OCI-LY3 (cell line): Measurements from ENCODE around the gene FAM3C.
"Not testable (repeated sequence)": the region's sequence is repeated elsewhere in the genome, so short reads cannot be mapped to it uniquely, and the experiment has no call there.

Experiments used
- H2AFZ ChIP-seq: fragments of 200-600, 300-600 bp; shearing (Covaris generic); 2 replicates; pipeline ENCODE4 v1.6.0; 2014; ENCODE audit warnings: antibody characterized with exemption, low read depth, low read length
- H3K27ac ChIP-seq: fragments of 200-600, 300-600 bp; sonication (generic); 2 replicates; pipeline ENCODE4 v1.5.1; 2014; ENCODE audit warnings: mild to moderate bottlenecking, low read length, moderate library complexity, mixed read lengths
- H3K27me3 ChIP-seq: fragments of 200-600, 300-600 bp; sonication (generic); 2 replicates; pipeline ENCODE4 v1.6.1; 2014; ENCODE audit warnings: low read depth, low read length, mixed read lengths
- H3K36me3 ChIP-seq: fragments of 200-600, 300-600 bp; sonication (generic); replicated peaks from 2 replicates; pipeline ENCODE3; 2014; ENCODE audit warnings: low read depth, low read length, mixed read lengths
- H3K4me1 ChIP-seq: fragments of 300-600, 200-600 bp; sonication (generic); 2 replicates; pipeline ENCODE4 v1.6.1; 2014; ENCODE audit warnings: low read length, mixed read lengths
- H3K4me2 ChIP-seq: fragments of 200-600, 300-600 bp; sonication (generic); 2 replicates; pipeline ENCODE4 v1.6.1; 2014; ENCODE audit warnings: low read length, mixed read lengths
- H3K4me3 ChIP-seq: fragments of 300-600, 200-600 bp; sonication (generic); 2 replicates; pipeline ENCODE4 v1.5.1; 2014; ENCODE audit warnings: antibody characterized with exemption, mild to moderate bottlenecking, low read length, moderate library complexity
- H3K79me2 ChIP-seq: fragments of 300-600, 200-600 bp; shearing (Covaris generic); 2 replicates; pipeline ENCODE4 v1.6.1; 2014; ENCODE audit warnings: mild to moderate bottlenecking, low read length, mixed read lengths
- H3K9ac ChIP-seq: fragments of 300-600, 200-600 bp; shearing (Covaris generic); 2 replicates; pipeline ENCODE4 v1.6.0; 2014; ENCODE audit warnings: mild to moderate bottlenecking, low read length, moderate library complexity
- H3K9me3 ChIP-seq: fragments of 200-600, 300-600 bp; shearing (Covaris generic); 2 replicates; pipeline ENCODE4 v1.6.1; 2014; ENCODE audit warnings: low read length, mixed read lengths; ENCODE audit not compliant: insufficient read depth
- H4K20me1 ChIP-seq: fragments of 200-600, 300-600 bp; sonication (generic); 2 replicates; pipeline ENCODE4 v1.6.1; 2016; ENCODE audit warnings: low read length, mixed read lengths; ENCODE audit not compliant: insufficient read depth
- CTCF ChIP-seq: fragments of 200-600, 300-600 bp; sonication (generic); IDR thresholded peaks from 2 replicates; pipeline ENCODE4 v1.5.1; 2014; ENCODE audit warnings: antibody characterized with exemption, low read length, low read depth
- EZH2phosphoT487 ChIP-seq: fragments of 200-600 bp; shearing (Covaris generic); IDR thresholded peaks from 2 replicates; pipeline ENCODE4 v1.6.1; 2018; ENCODE audit warnings: antibody characterized with exemption, mixed run types, low read depth

Gene FAM3C

GRCh38 chr7:121395961-121396757 lies at the start of gene FAM3C:
Gene FAM3C, minus strand, starts transcription at chr7:121396308. Its CDS starts 13,339 bp downstream, at chr7:121382969.
- H3K4me2 ChIP-seq, result peak within 1 kb of the TSS; percentile 87
- no peaks in the 10 kb centered on the region for H3K9me3 ChIP-seq
- peaks cover 8% of the 10 kb centered on the region; the same call in 1 of the 2 replicates for H3K4me1 ChIP-seq
- H3K9ac ChIP-seq, result peak within 1 kb of the TSS; percentile 76
- TF ChIP-seq EZH2phosphoT487 (no peak), CTCF (peak; percentile 68)
- H3K79me2 ChIP-seq, result peaks cover 46% of the 10 kb centered on the region
- H3K36me3 ChIP-seq, result peaks cover 16% of the 10 kb centered on the region
- H2AFZ ChIP-seq, result peak within 1 kb of the TSS; percentile 94
- H3K27ac ChIP-seq, result peak within 1 kb of the TSS; percentile 39
- H3K27me3 ChIP-seq, result no peaks in the 10 kb centered on the region
- H3K4me3 ChIP-seq, result peak within 1 kb of the TSS; percentile 97
- H4K20me1 ChIP-seq, result peaks cover 16% of the 10 kb centered on the region

GRCh38 chr7:121442845-121443244 lies 46.7 kb upstream of the FAM3C start:
- Histone ChIP-seq H4K20me1 (no peaks in the 10 kb centered on the region), H3K4me3 (no peak overlapping the region), H3K36me3 (no peaks in the 10 kb centered on the region), H3K27ac (no peak overlapping the region), H3K79me2 (no peaks in the 10 kb centered on the region), H3K4me2 (no peak overlapping the region), H3K27me3 (no peaks in the 10 kb centered on the region), H2AFZ (no peak overlapping the region), H3K9ac (no peak overlapping the region), H3K4me1 (peaks cover 18% of the 10 kb centered on the region), H3K9me3 (no peaks in the 10 kb centered on the region)
- TF ChIP-seq CTCF (no peak), EZH2phosphoT487 (no peak)

- Histone ChIP-seq H3K9ac (peak overlapping the region; percentile 69), H3K4me2 (peak overlapping the region; percentile 91), H3K9me3 (no peaks in the 10 kb centered on the region), H3K27me3 (no peaks in the 10 kb centered on the region), H3K36me3 (no peaks in the 10 kb centered on the region), H3K4me3 (peak overlapping the region; percentile 82), H4K20me1 (no peaks in the 10 kb centered on the region), H3K79me2 (no peaks in the 10 kb centered on the region), H2AFZ (peak overlapping the region; percentile 99), H3K4me1 (peaks cover 22% of the 10 kb centered on the region), H3K27ac (peak overlapping the region; percentile 33)
- TF ChIP-seq CTCF, result no peak
- TF ChIP-seq EZH2phosphoT487, result no peak
Measured at GRCh38 chr7:121440857-121441503, 44.9 kb upstream of the FAM3C start.

- H3K4me2 ChIP-seq, result peak overlapping the region; percentile 90
- H3K9ac ChIP-seq, result peak overlapping the region; percentile 60
- peaks cover 22% of the 10 kb centered on the region for H3K4me1 ChIP-seq
- not testable (repeated sequence) for H4K20me1 ChIP-seq, H3K27ac ChIP-seq, H3K27me3 ChIP-seq, H3K79me2 ChIP-seq, H3K9me3 ChIP-seq, H3K36me3 ChIP-seq
- peak overlapping the region; percentile 97 for H2AFZ ChIP-seq
- H3K4me3 ChIP-seq, result peak overlapping the region; percentile 73
Measured at GRCh38 chr7:121438043-121438955, 42.2 kb upstream of the FAM3C start.
